Prostate gland (tissue), 2 donors: Measurements from ENCODE around the gene LINC00305.

Experiments used
- CTCF ChIP-seq, 4 experiments: fragments of 200-600 bp in 2 of 4; fragments of 450-650 bp in 2 of 4; sonication (generic) in 2 of 4; IDR thresholded peaks; 1 replicate in 3 of 4; 2 replicates in 1 of 4; pipeline ENCODE4 v1.5.1; 2016 to 2019; ENCODE audit warnings: antibody characterized with exemption in 4 of 4, mild to moderate bottlenecking in 2 of 4, moderate library complexity in 2 of 4
- POLR2A ChIP-seq: fragments of 450-650 bp; IDR thresholded peaks from one replicate; pipeline ENCODE4 v1.6.1; 2016; ENCODE audit warnings: antibody characterized with exemption, mild to moderate bottlenecking
- POLR2AphosphoS5 ChIP-seq: sonication (generic); formaldehyde crosslinking; IDR thresholded peaks from one replicate; pipeline ENCODE4 v1.6.1; 2017; ENCODE audit warnings: antibody characterized with exemption

GRCh38 chr18:64116571-64117175 is 32.2 kb downstream of the LINC00305 start:
- TF ChIP-seq CTCF (IDR thresholded peaks at IDR 0.05) (no peak), POLR2A (no peak), POLR2AphosphoS5 (no peak)
